H1 (cell line): ENCODE data around the gene YARS2. TPM values are rescaled to one million over a fixed set of nuclear protein-coding genes. Genes with fewer than 3 reads are reported as not detected.

Experiments
- ASH2L ChIP-seq: fragments of 200-600, 300-600 bp; sonication (generic); IDR thresholded peaks from one replicate; pipeline ENCODE4 v1.7.1; 2017; ENCODE audit warnings: low read length
- EP300 ChIP-seq, 2 experiments: IDR thresholded peaks; 1 replicate in 1 of 2; 2 replicates in 1 of 2; pipeline ENCODE4 v1.6.1; 2011 to 2012; ENCODE audit warnings: low read depth in 2 of 2, low read length in 2 of 2, mild to moderate bottlenecking in 2 of 2, borderline replicate concordance in 1 of 2, inconsistent platforms in 1 of 2, moderate library complexity in 1 of 2
- EZH2 ChIP-seq: fragments of 200-600 bp; sonication (generic); IDR thresholded peaks from 2 replicates; pipeline ENCODE4 v1.7.1; 2012; ENCODE audit warnings: low read depth, mild to moderate bottlenecking, moderate library complexity, low read length, inconsistent platforms; ENCODE audit not compliant: severe bottlenecking
- GABPA ChIP-seq: IDR thresholded peaks from 2 replicates; pipeline ENCODE4 v1.6.1; 2011; ENCODE audit warnings: mild to moderate bottlenecking, low read length, moderate library complexity, borderline replicate concordance; ENCODE audit not compliant: insufficient read depth
- GTF2F1 ChIP-seq: IDR thresholded peaks from 2 replicates; pipeline ENCODE4 v1.6.1; 2012; ENCODE audit warnings: low read depth, low read length, improper control_type of control experiment, borderline replicate concordance
- HDAC6 ChIP-seq: IDR thresholded peaks from one replicate; pipeline ENCODE4 v1.7.1; 2012; ENCODE audit warnings: low read depth, mild to moderate bottlenecking, inconsistent platforms, low read length, moderate library complexity
- NRF1 ChIP-seq: IDR thresholded peaks from 2 replicates; pipeline ENCODE4 v1.6.1; 2011; ENCODE audit warnings: mild to moderate bottlenecking, low read depth, low read length, improper control_type of control experiment
- SP1 ChIP-seq: IDR thresholded peaks from 2 replicates; pipeline ENCODE4 v1.6.1; 2011; ENCODE audit warnings: low read depth, low read length
- SP2 ChIP-seq: IDR thresholded peaks from 2 replicates; pipeline ENCODE4 v1.6.1; 2012; ENCODE audit warnings: mild to moderate bottlenecking, low read length, inconsistent platforms
- TBP ChIP-seq: IDR thresholded peaks from 2 replicates; pipeline ENCODE4 v1.6.1; 2011; ENCODE audit warnings: low read depth, low read length, improper control_type of control experiment
- TCF12 ChIP-seq: IDR thresholded peaks from 2 replicates; pipeline ENCODE4 v1.6.1; 2011; ENCODE audit warnings: low read depth, mild to moderate bottlenecking, low read length
- ZNF274 ChIP-seq: IDR thresholded peaks from 2 replicates; pipeline ENCODE4 v1.7.0; 2012; ENCODE audit warnings: low read length, borderline replicate concordance; ENCODE audit errors: extremely low read depth
- polyA plus RNA-seq, 7 experiments: library from polyadenylated mRNA; depleted of rRNA in 3 of 7; stranded (reverse) in 5 of 7; unstranded in 2 of 7; fragments of >200 nt in 5 of 7; fragments of 200-250 nt in 2 of 7; gene quantifications; 1 replicate in 5 of 7; 2 replicates in 1 of 7; 4 replicates in 1 of 7; pipeline versions ENCODE4 v1.2.1 to v1.2.3, GENCODE V29; 2011 to 2013; ENCODE audit warnings: missing spikeins in 2 of 7, mixed read lengths in 2 of 7
- total RNA-seq: library from RNA; stranded (reverse); fragmentation: NEBNext Ultra II Directional; extraction: Animal tissue kit (Norgen Biotek cat#: 25700); gene quantifications from 2 replicates; pipeline ENCODE4 v1.2.1, GENCODE V29; 2021
- TF ChIP-seq, protein P1 (sequence below): fragments of 300-600 bp; sonication (generic); IDR thresholded peaks from 2 replicates; pipeline ENCODE4 v1.7.1; 2012; ENCODE audit warnings: low read length, moderate library complexity, mild to moderate bottlenecking, inconsistent platforms; ENCODE audit not compliant: insufficient replicate concordance

YARS2 gene
- total and polyA plus RNA-seq, 2 of the 8 experiments (the other 6 are each of a cell fraction or from before 2014, with no cell fraction given): 29.9 to 41.4 TPM

DNA sequence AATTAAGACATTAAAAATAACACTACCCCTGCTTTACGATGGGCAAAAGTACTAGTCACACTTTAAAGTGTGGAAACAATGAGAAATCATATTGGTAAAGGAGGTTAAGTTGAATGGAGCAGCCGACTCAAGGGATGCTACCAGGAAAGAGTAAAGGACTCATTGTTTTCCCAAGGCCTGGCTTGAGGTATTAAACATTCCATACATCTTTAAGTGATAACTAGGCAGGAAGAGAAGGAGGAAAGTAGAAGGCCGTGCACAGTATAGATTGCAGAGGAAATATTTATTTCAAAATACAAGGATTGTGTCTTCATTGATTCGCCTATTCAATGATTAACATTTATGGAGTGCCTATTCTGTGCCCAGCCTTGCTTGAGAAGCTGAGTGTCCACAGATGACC, 20.6 kb upstream of the YARS2 start (continued):
- TF ChIP-seq, protein P1, sequence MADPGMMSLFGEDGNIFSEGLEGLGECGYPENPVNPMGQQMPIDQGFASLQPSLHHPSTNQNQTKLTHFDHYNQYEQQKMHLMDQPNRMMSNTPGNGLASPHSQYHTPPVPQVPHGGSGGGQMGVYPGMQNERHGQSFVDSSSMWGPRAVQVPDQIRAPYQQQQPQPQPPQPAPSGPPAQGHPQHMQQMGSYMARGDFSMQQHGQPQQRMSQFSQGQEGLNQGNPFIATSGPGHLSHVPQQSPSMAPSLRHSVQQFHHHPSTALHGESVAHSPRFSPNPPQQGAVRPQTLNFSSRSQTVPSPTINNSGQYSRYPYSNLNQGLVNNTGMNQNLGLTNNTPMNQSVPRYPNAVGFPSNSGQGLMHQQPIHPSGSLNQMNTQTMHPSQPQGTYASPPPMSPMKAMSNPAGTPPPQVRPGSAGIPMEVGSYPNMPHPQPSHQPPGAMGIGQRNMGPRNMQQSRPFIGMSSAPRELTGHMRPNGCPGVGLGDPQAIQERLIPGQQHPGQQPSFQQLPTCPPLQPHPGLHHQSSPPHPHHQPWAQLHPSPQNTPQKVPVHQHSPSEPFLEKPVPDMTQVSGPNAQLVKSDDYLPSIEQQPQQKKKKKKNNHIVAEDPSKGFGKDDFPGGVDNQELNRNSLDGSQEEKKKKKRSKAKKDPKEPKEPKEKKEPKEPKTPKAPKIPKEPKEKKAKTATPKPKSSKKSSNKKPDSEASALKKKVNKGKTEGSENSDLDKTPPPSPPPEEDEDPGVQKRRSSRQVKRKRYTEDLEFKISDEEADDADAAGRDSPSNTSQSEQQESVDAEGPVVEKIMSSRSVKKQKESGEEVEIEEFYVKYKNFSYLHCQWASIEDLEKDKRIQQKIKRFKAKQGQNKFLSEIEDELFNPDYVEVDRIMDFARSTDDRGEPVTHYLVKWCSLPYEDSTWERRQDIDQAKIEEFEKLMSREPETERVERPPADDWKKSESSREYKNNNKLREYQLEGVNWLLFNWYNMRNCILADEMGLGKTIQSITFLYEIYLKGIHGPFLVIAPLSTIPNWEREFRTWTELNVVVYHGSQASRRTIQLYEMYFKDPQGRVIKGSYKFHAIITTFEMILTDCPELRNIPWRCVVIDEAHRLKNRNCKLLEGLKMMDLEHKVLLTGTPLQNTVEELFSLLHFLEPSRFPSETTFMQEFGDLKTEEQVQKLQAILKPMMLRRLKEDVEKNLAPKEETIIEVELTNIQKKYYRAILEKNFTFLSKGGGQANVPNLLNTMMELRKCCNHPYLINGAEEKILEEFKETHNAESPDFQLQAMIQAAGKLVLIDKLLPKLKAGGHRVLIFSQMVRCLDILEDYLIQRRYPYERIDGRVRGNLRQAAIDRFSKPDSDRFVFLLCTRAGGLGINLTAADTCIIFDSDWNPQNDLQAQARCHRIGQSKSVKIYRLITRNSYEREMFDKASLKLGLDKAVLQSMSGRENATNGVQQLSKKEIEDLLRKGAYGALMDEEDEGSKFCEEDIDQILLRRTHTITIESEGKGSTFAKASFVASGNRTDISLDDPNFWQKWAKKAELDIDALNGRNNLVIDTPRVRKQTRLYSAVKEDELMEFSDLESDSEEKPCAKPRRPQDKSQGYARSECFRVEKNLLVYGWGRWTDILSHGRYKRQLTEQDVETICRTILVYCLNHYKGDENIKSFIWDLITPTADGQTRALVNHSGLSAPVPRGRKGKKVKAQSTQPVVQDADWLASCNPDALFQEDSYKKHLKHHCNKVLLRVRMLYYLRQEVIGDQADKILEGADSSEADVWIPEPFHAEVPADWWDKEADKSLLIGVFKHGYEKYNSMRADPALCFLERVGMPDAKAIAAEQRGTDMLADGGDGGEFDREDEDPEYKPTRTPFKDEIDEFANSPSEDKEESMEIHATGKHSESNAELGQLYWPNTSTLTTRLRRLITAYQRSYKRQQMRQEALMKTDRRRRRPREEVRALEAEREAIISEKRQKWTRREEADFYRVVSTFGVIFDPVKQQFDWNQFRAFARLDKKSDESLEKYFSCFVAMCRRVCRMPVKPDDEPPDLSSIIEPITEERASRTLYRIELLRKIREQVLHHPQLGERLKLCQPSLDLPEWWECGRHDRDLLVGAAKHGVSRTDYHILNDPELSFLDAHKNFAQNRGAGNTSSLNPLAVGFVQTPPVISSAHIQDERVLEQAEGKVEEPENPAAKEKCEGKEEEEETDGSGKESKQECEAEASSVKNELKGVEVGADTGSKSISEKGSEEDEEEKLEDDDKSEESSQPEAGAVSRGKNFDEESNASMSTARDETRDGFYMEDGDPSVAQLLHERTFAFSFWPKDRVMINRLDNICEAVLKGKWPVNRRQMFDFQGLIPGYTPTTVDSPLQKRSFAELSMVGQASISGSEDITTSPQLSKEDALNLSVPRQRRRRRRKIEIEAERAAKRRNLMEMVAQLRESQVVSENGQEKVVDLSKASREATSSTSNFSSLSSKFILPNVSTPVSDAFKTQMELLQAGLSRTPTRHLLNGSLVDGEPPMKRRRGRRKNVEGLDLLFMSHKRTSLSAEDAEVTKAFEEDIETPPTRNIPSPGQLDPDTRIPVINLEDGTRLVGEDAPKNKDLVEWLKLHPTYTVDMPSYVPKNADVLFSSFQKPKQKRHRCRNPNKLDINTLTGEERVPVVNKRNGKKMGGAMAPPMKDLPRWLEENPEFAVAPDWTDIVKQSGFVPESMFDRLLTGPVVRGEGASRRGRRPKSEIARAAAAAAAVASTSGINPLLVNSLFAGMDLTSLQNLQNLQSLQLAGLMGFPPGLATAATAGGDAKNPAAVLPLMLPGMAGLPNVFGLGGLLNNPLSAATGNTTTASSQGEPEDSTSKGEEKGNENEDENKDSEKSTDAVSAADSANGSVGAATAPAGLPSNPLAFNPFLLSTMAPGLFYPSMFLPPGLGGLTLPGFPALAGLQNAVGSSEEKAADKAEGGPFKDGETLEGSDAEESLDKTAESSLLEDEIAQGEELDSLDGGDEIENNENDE: no peak
- TF ChIP-seq ASH2L: no peak
- no peak for TF ChIP-seq NRF1
- TF ChIP-seq GTF2F1: no peak
- TF ChIP-seq HDAC6: no peak
- TF ChIP-seq TBP: no peak
- no peak for TF ChIP-seq EP300 (IDR thresholded peaks at IDR 0.05; ENCODE audit: borderline replicate concordance in 1 of 2, low read depth in 2 of 2, low read length in 2 of 2)
- TF ChIP-seq GABPA: no peak
- no peak for TF ChIP-seq EZH2
- no peak for TF ChIP-seq ZNF274
- TF ChIP-seq TCF12: no peak
- no peak for TF ChIP-seq SP1
- TF ChIP-seq SP2: no peak
- TF ChIP-seq, all 59 proteins: peak for 0
